Uterus (tissue), 4 donors: ENCODE results near the gene LDLRAD4. TPM values are rescaled to one million over a fixed set of nuclear protein-coding genes. Genes with fewer than 3 reads are reported as not detected.

ENCODE experiments used
- DNase-seq, 2 donors: peaks; one replicate each; pipeline ENCODE4 v3.0.0-alpha.2; 2019 to 2020
- H3K27ac ChIP-seq, 2 donors: fragments of 200-600 bp; sonication (generic); 1 replicate in 1 of 2; 2 replicates in 1 of 2; pipeline ENCODE4 v1.5.1; 2016 to 2018
- H3K27me3 ChIP-seq, 2 donors: fragments of 200-600 bp; sonication (generic); one replicate each; pipeline ENCODE4 v1.5.1; 2018 to 2019; ENCODE audit warnings: control low read depth in 1 of 2
- H3K36me3 ChIP-seq, 2 donors: fragments of 200-600 bp; sonication (generic); one replicate each; pipeline ENCODE4 v1.5.1; 2019; ENCODE audit warnings: control low read depth in 1 of 2
- H3K4me1 ChIP-seq, 2 donors: fragments of 200-600 bp; sonication (generic); one replicate each; pipeline ENCODE4 v1.5.1; 2018 to 2019; ENCODE audit warnings: control low read depth in 1 of 2
- H3K4me3 ChIP-seq, 2 donors: fragments of 200-600 bp; sonication (generic); 1 replicate in 1 of 2; 2 replicates in 1 of 2; pipeline ENCODE4 v1.5.1; 2018 to 2019; ENCODE audit warnings: mild to moderate bottlenecking in 1 of 2
- H3K9me3 ChIP-seq, 2 donors: fragments of 200-600 bp; sonication (generic); one replicate each; pipeline ENCODE4 v1.5.1; 2019; ENCODE audit warnings: control low read depth in 1 of 2
- CTCF ChIP-seq, 4 experiments: fragments of 200-600 bp in 2 of 4; fragments of 450-650 bp in 2 of 4; sonication (generic) in 2 of 4; IDR thresholded peaks; one replicate each; pipeline ENCODE4 v1.5.1; 2016 to 2019; ENCODE audit warnings: antibody characterized with exemption in 4 of 4, mild to moderate bottlenecking in 2 of 4, moderate library complexity in 1 of 4
- POLR2A ChIP-seq, 2 donors: fragments of 450-650 bp; IDR thresholded peaks; one replicate each; pipeline ENCODE4 v1.6.1; 2016; ENCODE audit warnings: antibody characterized with exemption in 2 of 2, mild to moderate bottlenecking in 1 of 2, moderate library complexity in 1 of 2
- intact Hi-C: fragments of 100-400 bp; cut with DNase I; formaldehyde crosslinking; loops from one replicate; pipeline ENCODE4 v1.15.1; 2023; ENCODE audit warnings: low total_unique reads
- total RNA-seq, 4 donors: library from RNA; depleted of rRNA in 3 of 4; stranded (reverse); fragments of >200 nt in 3 of 4; gene quantifications; one replicate each; pipeline versions ENCODE4 v1.1.0 to v1.2.4, GENCODE V29; 2014 to 2023
- donor health status: DM: yes; HTN: yes; CAD: no.

LDLRAD4 gene
- total RNA-seq, 4 donors from 2014 or later = 23.8 to 82.2 (median 39.3) TPM

GRCh38 chr18:13287372-13287771 lies 68.8 kb downstream of the LDLRAD4 start:
- intact Hi-C loops = no loop called here
- H3K4me3 ChIP-seq = no peak overlapping the region
- DNase-seq = no peak
- TF ChIP-seq CTCF (IDR thresholded peaks at IDR 0.05) = no peak
- TF ChIP-seq POLR2A (IDR thresholded peaks at IDR 0.05) = no peak
- no peaks in the 10 kb centered on the region for H3K27me3 ChIP-seq
- no peak overlapping the region for H3K27ac ChIP-seq
- H3K4me1 ChIP-seq = no peaks in the 10 kb centered on the region
- no peaks in the 10 kb centered on the region for H3K9me3 ChIP-seq
- no peaks in the 10 kb centered on the region for H3K36me3 ChIP-seq

- H3K4me1 ChIP-seq = no peaks in the 10 kb centered on the region
- H3K27me3 ChIP-seq = no peaks in the 10 kb centered on the region
- no peak for DNase-seq
Measured at GRCh38 chr18:13288509-13289133, 70.1 kb downstream of the LDLRAD4 start.

GRCh38 chr18:13289481-13290205 lies 71.1 kb downstream of the LDLRAD4 start:
- DNase-seq = peak in 1 of 2 donors; percentile 50
- TF ChIP-seq POLR2A (IDR thresholded peaks at IDR 0.05) (no peak), CTCF (IDR thresholded peaks at IDR 0.05) (no peak)
- Histone ChIP-seq H3K4me1 (no peaks in the 10 kb centered on the region), H3K9me3 (no peaks in the 10 kb centered on the region), H3K27ac (no peak overlapping the region), H3K27me3 (no peaks in the 10 kb centered on the region), H3K4me3 (no peak overlapping the region), H3K36me3 (no peaks in the 10 kb centered on the region)
- intact Hi-C loops = no loop called here

More at GRCh38 chr18:13288509-13289133, 70.1 kb downstream of the LDLRAD4 start:
- H3K4me3 ChIP-seq = no peak overlapping the region
- intact Hi-C loops = no loop called here
- no peak for TF ChIP-seq POLR2A (IDR thresholded peaks at IDR 0.05)
- TF ChIP-seq CTCF (IDR thresholded peaks at IDR 0.05) = no peak
- no peaks in the 10 kb centered on the region for H3K9me3 ChIP-seq
- H3K36me3 ChIP-seq = no peaks in the 10 kb centered on the region
- no peak overlapping the region for H3K27ac ChIP-seq

GRCh38 chr18:13290856-13291271 lies 72.3 kb downstream of the LDLRAD4 start:
- Histone ChIP-seq H3K9me3 (no peaks in the 10 kb centered on the region), H3K4me3 (no peak overlapping the region), H3K27me3 (no peaks in the 10 kb centered on the region), H3K27ac (no peak overlapping the region), H3K4me1 (no peaks in the 10 kb centered on the region), H3K36me3 (no peaks in the 10 kb centered on the region)
- DNase-seq = no peak
- intact Hi-C loops = no loop called here
- TF ChIP-seq CTCF (IDR thresholded peaks at IDR 0.05) (no peak), POLR2A (IDR thresholded peaks at IDR 0.05) (no peak)

- no peak overlapping the region for H3K27ac ChIP-seq
- no peaks in the 10 kb centered on the region for H3K9me3 ChIP-seq
- TF ChIP-seq POLR2A (IDR thresholded peaks at IDR 0.05) (no peak), CTCF (IDR thresholded peaks at IDR 0.05) (no peak)
- H3K4me3 ChIP-seq = no peak overlapping the region
- DNase-seq = no peak
- no peaks in the 10 kb centered on the region for H3K27me3 ChIP-seq
- H3K4me1 ChIP-seq = no peaks in the 10 kb centered on the region
- H3K36me3 ChIP-seq = no peaks in the 10 kb centered on the region
- intact Hi-C loops = no loop called here
Measured at GRCh38 chr18:13291299-13291698, 72.7 kb downstream of the LDLRAD4 start.
